GM19463 (cell line): ENCODE results near the gene FKBP8.

Experiments used
- ATAC-seq: cut with Tn5 transposase; IDR thresholded peaks from one replicate; pipeline ENCODE4 v1.9.1; 2021; ENCODE audit warnings: mild to moderate bottlenecking, moderate library complexity; ENCODE audit not compliant: unreplicated experiment

FKBP8 gene

GRCh38 chr19:18522124-18522861 is 21.1 kb downstream of the FKBP8 start:
- ATAC-seq = peak; percentile 82

- ATAC-seq = no peak
Measured at GRCh38 chr19:18521692-18522123, 21.7 kb downstream of the FKBP8 start, which contains the start of gene ELL. TSS of gene ELL (minus strand) at chr19:18522070. CDS start at chr19:18522055, 15 bp downstream.

GRCh38 chr19:18520848-18521691 is 22.3 kb downstream of the FKBP8 start:
- no peak for ATAC-seq

- no peak for ATAC-seq
Measured at GRCh38 chr19:18519962-18520847, 23.2 kb downstream of the FKBP8 start.

GRCh38 chr19:18518639-18519038 is 24.7 kb downstream of the FKBP8 start:
- ATAC-seq = no peak

GRCh38 chr19:18517606-18518005 is 25.8 kb downstream of the FKBP8 start:
- no peak for ATAC-seq

- ATAC-seq = no peak
Measured at GRCh38 chr19:18515959-18516358, 27.4 kb downstream of the FKBP8 start.

GRCh38 chr19:18514800-18515682 is 28.3 kb downstream of the FKBP8 start:
- ATAC-seq = no peak

GRCh38 chr19:18513868-18514267 is 29.5 kb downstream of the FKBP8 start:
- ATAC-seq = no peak

GRCh38 chr19:18510216-18510615 is 33.2 kb downstream of the FKBP8 start:
- ATAC-seq = no peak

GRCh38 chr19:18508585-18508984 is 34.8 kb downstream of the FKBP8 start:
- ATAC-seq = no peak

- ATAC-seq = no peak
Measured at GRCh38 chr19:18507727-18508440, 35.5 kb downstream of the FKBP8 start.

- no peak for ATAC-seq
Measured at GRCh38 chr19:18507021-18507726, 36.2 kb downstream of the FKBP8 start.

GRCh38 chr19:18506101-18506930 is 37.1 kb downstream of the FKBP8 start:
- no peak for ATAC-seq

- ATAC-seq = no peak
Measured at GRCh38 chr19:18504886-18505610, 38.3 kb downstream of the FKBP8 start.

GRCh38 chr19:18503971-18504885 is 39.1 kb downstream of the FKBP8 start:
- ATAC-seq = peak; percentile 77
